H9 (cell line): ENCODE data around the gene CHST15. TPM values are rescaled to one million over a fixed set of nuclear protein-coding genes. Genes with fewer than 3 reads are reported as not detected.

Experiments
- DNase-seq: peaks from one replicate; pipeline ENCODE4 v3.0.0-alpha.2; 2017
- H2AFZ ChIP-seq: one replicate; pipeline ENCODE4 v1.6.1; 2013; ENCODE audit warnings: mild to moderate bottlenecking, low read length, control low read depth, moderate library complexity
- H2AK5ac ChIP-seq: 2 replicates; pipeline ENCODE4 v1.6.1; 2013; ENCODE audit warnings: low read length, control low read depth, mixed read lengths; ENCODE audit not compliant: insufficient read length
- H2BK120ac ChIP-seq: one replicate; pipeline ENCODE4 v1.6.1; 2013; ENCODE audit warnings: low read depth, mild to moderate bottlenecking, low read length, control low read depth, inconsistent platforms; ENCODE audit not compliant: poor library complexity, severe bottlenecking
- H2BK12ac ChIP-seq: 2 replicates; pipeline ENCODE4 v1.6.1; 2013; ENCODE audit warnings: low read length, control low read depth, mixed read lengths, low read depth; ENCODE audit not compliant: insufficient read length
- H2BK15ac ChIP-seq: 2 replicates; pipeline ENCODE4 v1.6.1; 2013; ENCODE audit warnings: low read depth, low read length, control low read depth
- H2BK20ac ChIP-seq: one replicate; pipeline ENCODE4 v1.6.1; 2013; ENCODE audit warnings: low read depth, mild to moderate bottlenecking, low read length, control low read depth, inconsistent platforms; ENCODE audit not compliant: poor library complexity, severe bottlenecking
- H2BK5ac ChIP-seq: 2 replicates; pipeline ENCODE4 v1.6.1; 2013; ENCODE audit warnings: low read length, control low read depth, mixed read lengths; ENCODE audit not compliant: insufficient read length
- H3K14ac ChIP-seq: 2 replicates; pipeline ENCODE4 v1.6.1; 2013; ENCODE audit warnings: low read length, control low read depth; ENCODE audit not compliant: insufficient read depth
- H3K18ac ChIP-seq: 2 replicates; pipeline ENCODE4 v1.6.1; 2013; ENCODE audit warnings: low read depth, mild to moderate bottlenecking, mixed read lengths, low read length, control low read depth; ENCODE audit not compliant: insufficient read length
- H3K23ac ChIP-seq: 2 replicates; pipeline ENCODE4 v1.6.1; 2013; ENCODE audit warnings: low read length, control low read depth, mixed read lengths, low read depth; ENCODE audit not compliant: insufficient read length
- H3K23me2 ChIP-seq: 2 replicates; pipeline ENCODE4 v1.6.1; 2013; ENCODE audit warnings: low read depth, mild to moderate bottlenecking, mixed read lengths, low read length, control low read depth; ENCODE audit not compliant: insufficient read length, poor library complexity, severe bottlenecking
- H3K27ac ChIP-seq: 2 replicates; pipeline ENCODE4 v1.5.1; 2013; ENCODE audit warnings: low read length, control low read depth, mixed read lengths, low read depth; ENCODE audit not compliant: insufficient read length
- H3K27me3 ChIP-seq: 2 replicates; pipeline ENCODE4 v1.6.1; 2013; ENCODE audit warnings: low read length, control low read depth, inconsistent platforms; ENCODE audit not compliant: insufficient read depth
- H3K4ac ChIP-seq: 2 replicates; pipeline ENCODE4 v1.6.1; 2013; ENCODE audit warnings: low read depth, mild to moderate bottlenecking, control low read depth, inconsistent platforms, low read length, moderate library complexity
- H3K4me1 ChIP-seq: 2 replicates; pipeline ENCODE4 v1.6.1; 2013; ENCODE audit warnings: low read length, control low read depth, inconsistent platforms; ENCODE audit not compliant: insufficient read depth
- H3K4me2 ChIP-seq: 2 replicates; pipeline ENCODE4 v1.6.1; 2013; ENCODE audit warnings: low read length, control low read depth, mixed read lengths; ENCODE audit not compliant: insufficient read length, insufficient read depth
- H3K56ac ChIP-seq: 2 replicates; pipeline ENCODE4 v1.6.1; 2013; ENCODE audit warnings: low read depth, mild to moderate bottlenecking, mixed read lengths, low read length, control low read depth; ENCODE audit not compliant: insufficient read length
- H3K79me1 ChIP-seq: 2 replicates; pipeline ENCODE4 v1.6.1; 2013; ENCODE audit warnings: low read depth, mild to moderate bottlenecking, moderate library complexity, low read length, control low read depth, inconsistent platforms; ENCODE audit not compliant: insufficient read depth, poor library complexity, severe bottlenecking
- H3K79me2 ChIP-seq: 2 replicates; pipeline ENCODE4 v1.6.1; 2013; ENCODE audit warnings: low read length, control low read depth, inconsistent platforms; ENCODE audit not compliant: insufficient read depth
- H3K9ac ChIP-seq: 2 replicates; pipeline ENCODE4 v1.6.1; 2013; ENCODE audit warnings: low read length, control low read depth, mixed read lengths; ENCODE audit not compliant: insufficient read length; ENCODE audit errors: extremely low read depth
- H3K9me3 ChIP-seq: one replicate; pipeline ENCODE4 v1.6.1; 2013; ENCODE audit warnings: low read depth, low read length, inconsistent platforms; ENCODE audit not compliant: control insufficient read depth
- H3T11ph ChIP-seq: one replicate; pipeline ENCODE4 v1.6.1; 2013; ENCODE audit warnings: mild to moderate bottlenecking, low read length, control low read depth, inconsistent platforms
- H4K20me1 ChIP-seq: one replicate; pipeline ENCODE4 v1.6.1; 2013; ENCODE audit not compliant: control insufficient read depth, insufficient read length, insufficient read depth
- H4K5ac ChIP-seq: 2 replicates; pipeline ENCODE4 v1.6.1; 2013; ENCODE audit warnings: low read depth, mild to moderate bottlenecking, mixed read lengths, low read length, control low read depth; ENCODE audit not compliant: insufficient read length
- H4K8ac ChIP-seq: replicated peaks from 2 replicates; pipeline ENCODE4 v1.6.1; 2013; ENCODE audit warnings: low read length, control low read depth, mixed read lengths, low read depth; ENCODE audit not compliant: insufficient read length
- H4K91ac ChIP-seq: 2 replicates; pipeline ENCODE4 v1.6.1; 2013; ENCODE audit warnings: low read depth, mild to moderate bottlenecking, moderate library complexity, mixed read lengths, low read length, control low read depth; ENCODE audit not compliant: insufficient read length
- H3K27ac Mint-ChIP-seq, 3 experiments: 2 replicates in 2 of 3; 3 replicates in 1 of 3; pipeline ENCODE4 v1.8.0; 2020 to 2021; ENCODE audit warnings: mixed read lengths in 3 of 3, mild to moderate bottlenecking in 1 of 3, moderate library complexity in 1 of 3
- H3K27me3 Mint-ChIP-seq: 2 replicates; pipeline ENCODE4 v1.8.0; 2021; ENCODE audit warnings: low read depth, mild to moderate bottlenecking, moderate library complexity, mixed read lengths
- H3K36me3 Mint-ChIP-seq, 3 experiments: 2 replicates in 2 of 3; 3 replicates in 1 of 3; pipeline ENCODE4 v1.8.0; 2020 to 2021; ENCODE audit warnings: low read depth in 3 of 3, mixed read lengths in 3 of 3; ENCODE audit not compliant: insufficient read depth in 1 of 3
- H3K4me1 Mint-ChIP-seq, 2 experiments: 2 replicates each; pipeline ENCODE4 v1.8.0; 2020; ENCODE audit warnings: mixed read lengths in 2 of 2
- H3K4me3 Mint-ChIP-seq, 2 experiments: 2 replicates in 1 of 2; 3 replicates in 1 of 2; pipeline ENCODE4 v1.8.0; 2020 to 2021; ENCODE audit warnings: mild to moderate bottlenecking in 2 of 2, mixed read lengths in 2 of 2, moderate library complexity in 1 of 2
- H3K9me3 Mint-ChIP-seq, 2 experiments: 2 replicates in 1 of 2; 3 replicates in 1 of 2; pipeline ENCODE4 v1.8.0; 2020; ENCODE audit warnings: mild to moderate bottlenecking in 2 of 2, mixed read lengths in 2 of 2, moderate library complexity in 1 of 2
- WGBS: extraction: QIAGEN DNeasy Blood & Tissue Kit; methylation state at CpG from one replicate; pipeline ENCODE4 v1.1.7; 2013; ENCODE audit warnings: missing lambda C conversion rate, low lambda C conversion rate, mixed read lengths; ENCODE audit not compliant: insufficient read length; ENCODE audit errors: extremely low coverage; 5-methylcytosine and 5-hydroxymethylcytosine counted together
- total RNA-seq: library from RNA; stranded (reverse); gene quantifications from 2 replicates; pipeline ENCODE4 v1.2.1, GENCODE V29; 2021
- TF ChIP-seq, protein P1 (sequence below): fragments of 200-600 bp; sonication (generic); conservative IDR thresholded peaks from 3 replicates; pipeline ENCODE4 v1.8.0; 2021; ENCODE audit warnings: antibody characterized with exemption, mild to moderate bottlenecking

CHST15 gene
- total RNA-seq, 1 experiment from 2014 or later: 8.7 TPM

- Histone ChIP-seq H3K79me2 (no peaks in the 10 kb centered on the region), H3K27me3 (no peaks in the 10 kb centered on the region), H4K91ac (no peak overlapping the region), H2BK12ac (no peak overlapping the region), H3K56ac (no peak overlapping the region), H3K27ac (no peak overlapping the region), H3K18ac (no peak overlapping the region), H3K14ac (no peak overlapping the region), H3K9me3 (no peaks in the 10 kb centered on the region), H3K4me2 (no peak overlapping the region), H4K20me1 (no peaks in the 10 kb centered on the region), H3K4me1 (no peaks in the 10 kb centered on the region), H2BK120ac (no peak overlapping the region), H4K8ac (no peak overlapping the region), H3K23me2 (no peaks in the 10 kb centered on the region), H3T11ph (no peak overlapping the region), H3K23ac (no peak overlapping the region), H3K79me1 (no peaks in the 10 kb centered on the region), H2BK20ac (no peak overlapping the region), H3K4ac (no peak overlapping the region), H3K9ac (no peak overlapping the region), H2BK15ac (no peak overlapping the region), H2AFZ (no peak overlapping the region), H2AK5ac (no peak overlapping the region), H2BK5ac (no peak overlapping the region), H4K5ac (no peak overlapping the region)
- H3K27me3 Mint-ChIP-seq: peaks cover 2% of the 10 kb centered on the region
- H3K36me3 Mint-ChIP-seq: no peaks in the 10 kb centered on the region
- no peak overlapping the region for H3K27ac Mint-ChIP-seq
- TF ChIP-seq, protein P1, sequence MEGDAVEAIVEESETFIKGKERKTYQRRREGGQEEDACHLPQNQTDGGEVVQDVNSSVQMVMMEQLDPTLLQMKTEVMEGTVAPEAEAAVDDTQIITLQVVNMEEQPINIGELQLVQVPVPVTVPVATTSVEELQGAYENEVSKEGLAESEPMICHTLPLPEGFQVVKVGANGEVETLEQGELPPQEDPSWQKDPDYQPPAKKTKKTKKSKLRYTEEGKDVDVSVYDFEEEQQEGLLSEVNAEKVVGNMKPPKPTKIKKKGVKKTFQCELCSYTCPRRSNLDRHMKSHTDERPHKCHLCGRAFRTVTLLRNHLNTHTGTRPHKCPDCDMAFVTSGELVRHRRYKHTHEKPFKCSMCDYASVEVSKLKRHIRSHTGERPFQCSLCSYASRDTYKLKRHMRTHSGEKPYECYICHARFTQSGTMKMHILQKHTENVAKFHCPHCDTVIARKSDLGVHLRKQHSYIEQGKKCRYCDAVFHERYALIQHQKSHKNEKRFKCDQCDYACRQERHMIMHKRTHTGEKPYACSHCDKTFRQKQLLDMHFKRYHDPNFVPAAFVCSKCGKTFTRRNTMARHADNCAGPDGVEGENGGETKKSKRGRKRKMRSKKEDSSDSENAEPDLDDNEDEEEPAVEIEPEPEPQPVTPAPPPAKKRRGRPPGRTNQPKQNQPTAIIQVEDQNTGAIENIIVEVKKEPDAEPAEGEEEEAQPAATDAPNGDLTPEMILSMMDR: no peak
- DNase-seq: no peak
- no peaks in the 10 kb centered on the region for H3K9me3 Mint-ChIP-seq
- H3K4me1 Mint-ChIP-seq: peaks cover 0 to 7% of the 10 kb centered on the region in 2 experiments; a peak in 2 of 4 replicates
- H3K4me3 Mint-ChIP-seq: no peak overlapping the region
- 100% methylated on average over 2 of the region's 2 CpGs for WGBS
Measured at GRCh38 chr10:124124769-124125161, 31.4 kb upstream of the CHST15 start.
